Gastrocnemius medialis (tissue), 4 donors: ENCODE data around the gene TCF4. TPM values are rescaled to one million over a fixed set of nuclear protein-coding genes. Genes with fewer than 3 reads are reported as not detected.

Source experiments
- microRNA-seq, 2 donors: library from miRNA; unstranded; fragments of <30 nt; microRNA quantifications; one replicate each; pipeline ENCODE4, GENCODE V29; 2016; ENCODE audit warnings: borderline replicate concordance in 2 of 2
- total RNA-seq, 4 donors: library from RNA; depleted of rRNA; stranded (reverse); fragments of >200 nt; gene quantifications; one replicate each; pipeline versions ENCODE4 v1.1.0 to v1.2.3, GENCODE V29; 2016

TCF4 gene
- total RNA-seq, 4 donors from 2014 or later = 40.3 to 60.6 (median 53.6) TPM

Small RNAs within 50 kb of the gene (microRNA-seq; reads per million reads assigned to microRNA genes)
- 0 reads per million in 2 donors for gene MIR4529
